IMR-90 (cell line): Measurements from ENCODE around the gene NGB. TPM values are rescaled to one million over a fixed set of nuclear protein-coding genes. Genes with fewer than 3 reads are reported as not detected.

Experiments
- ATAC-seq: fragments of 200-7000 bp; cut with Tn5 transposase; 2 replicates; pipeline ENCODE4 v1.9.1; 2020; ENCODE audit warnings: low read depth, mild to moderate bottlenecking, moderate library complexity
- BruUV-seq: library from RNA; stranded (reverse); fragments of 400-500 nt; replicated peaks from 2 replicates; lab custom pipeline; 2021; lab: Mats Ljungman, UMichigan
- CTCF ChIA-PET: fragments of 300-600 bp; formaldehyde crosslinking; extraction: SDS; loops from one replicate; lab custom pipeline; 2021; ENCODE audit warnings: antibody characterized with exemption; lab: Yijun Ruan, JAX
- POLR2A ChIA-PET: fragments of 300-600 bp; sonication (Branson Sonifier 250); formaldehyde crosslinking; loops from one replicate; lab custom pipeline; 2022; ENCODE audit warnings: antibody characterized with exemption; ENCODE audit not compliant: unreplicated experiment; lab: Charles Lee
- DNase-seq: peaks from one replicate; pipeline ENCODE4 v3.0.0; 2013
- H2AFZ ChIP-seq: replicated peaks from 2 replicates; pipeline ENCODE3; 2013; ENCODE audit warnings: low read length, mild to moderate bottlenecking; ENCODE audit not compliant: poor library complexity
- H2AK5ac ChIP-seq: 2 replicates; pipeline ENCODE4 v1.6.1; 2013; ENCODE audit warnings: low read depth, low read length, inconsistent platforms
- H2AK9ac ChIP-seq: replicated peaks from 2 replicates; pipeline ENCODE3; 2013; ENCODE audit warnings: mild to moderate bottlenecking, low read depth, low read length, moderate library complexity; ENCODE audit not compliant: poor library complexity
- H2BK120ac ChIP-seq: 2 replicates; pipeline ENCODE4 v1.6.1; 2013; ENCODE audit warnings: low read depth, low read length, inconsistent platforms
- H2BK15ac ChIP-seq: 3 replicates; pipeline ENCODE4 v1.6.1; 2013; ENCODE audit warnings: low read depth, low read length, inconsistent platforms
- H2BK20ac ChIP-seq: 2 replicates; pipeline ENCODE4 v1.6.1; 2013; ENCODE audit warnings: low read depth, mild to moderate bottlenecking, inconsistent platforms, low read length, moderate library complexity
- H2BK5ac ChIP-seq: 2 replicates; pipeline ENCODE4 v1.6.1; 2013; ENCODE audit warnings: mild to moderate bottlenecking, low read depth, low read length, inconsistent platforms; ENCODE audit not compliant: poor library complexity, severe bottlenecking
- H3K14ac ChIP-seq: replicated peaks from 2 replicates; pipeline ENCODE4 v1.6.1; 2013; ENCODE audit warnings: low read depth, low read length, inconsistent platforms
- H3K18ac ChIP-seq: 2 replicates; pipeline ENCODE4 v1.6.1; 2013; ENCODE audit warnings: low read depth, low read length, control low read depth
- H3K23ac ChIP-seq: 2 replicates; pipeline ENCODE4 v1.6.1; 2013; ENCODE audit warnings: low read depth, low read length, inconsistent platforms
- H3K27ac ChIP-seq: 2 replicates; pipeline ENCODE4 v1.5.1; 2013; ENCODE audit warnings: mild to moderate bottlenecking, control low read depth, low read length; ENCODE audit not compliant: insufficient read depth
- H3K27me3 ChIP-seq: 2 replicates; pipeline ENCODE4 v1.6.1; 2013; ENCODE audit warnings: low read length; ENCODE audit not compliant: control insufficient read depth, insufficient read depth
- H3K36me3 ChIP-seq: 2 replicates; pipeline ENCODE4 v1.6.1; 2013; ENCODE audit warnings: low read length, mixed read lengths; ENCODE audit not compliant: control insufficient read depth, insufficient read depth
- H3K4ac ChIP-seq: 2 replicates; pipeline ENCODE4 v1.6.1; 2013; ENCODE audit warnings: low read depth, low read length, inconsistent platforms
- H3K4me1 ChIP-seq: 2 replicates; pipeline ENCODE4 v1.6.1; 2013; ENCODE audit warnings: low read length, mixed read lengths; ENCODE audit not compliant: control insufficient read depth, insufficient read depth
- H3K4me2 ChIP-seq: 2 replicates; pipeline ENCODE4 v1.6.1; 2013; ENCODE audit warnings: low read depth, mild to moderate bottlenecking, control low read depth, low read length, moderate library complexity
- H3K4me3 ChIP-seq: 2 replicates; pipeline ENCODE4 v1.5.1; 2013; ENCODE audit warnings: low read depth, mild to moderate bottlenecking, control low read depth, low read length, moderate library complexity; ENCODE audit not compliant: insufficient read depth
- H3K56ac ChIP-seq: 2 replicates; pipeline ENCODE4 v1.6.1; 2013; ENCODE audit warnings: low read length, inconsistent platforms; ENCODE audit not compliant: insufficient read depth; ENCODE audit errors: extremely low read depth
- H3K79me1 ChIP-seq, 2 experiments: 2 replicates each; pipeline ENCODE4 v1.6.1; 2013; ENCODE audit warnings: low read length in 2 of 2, inconsistent platforms in 1 of 2, low read depth in 1 of 2
- H3K9ac ChIP-seq: 2 replicates; pipeline ENCODE4 v1.6.1; 2013; ENCODE audit warnings: low read depth, low read length, control low read depth
- H3K9me1 ChIP-seq: 2 replicates; pipeline ENCODE4 v1.6.1; 2013; ENCODE audit warnings: low read length, inconsistent platforms; ENCODE audit not compliant: insufficient read depth
- H3K9me3 ChIP-seq: 2 replicates; pipeline ENCODE4 v1.6.1; 2013; ENCODE audit warnings: low read length; ENCODE audit not compliant: control insufficient read depth, insufficient read depth
- H4K20me1 ChIP-seq: 2 replicates; pipeline ENCODE4 v1.6.1; 2013; ENCODE audit warnings: low read length, inconsistent platforms; ENCODE audit not compliant: insufficient read depth
- H4K5ac ChIP-seq: 2 replicates; pipeline ENCODE4 v1.6.1; 2013; ENCODE audit warnings: mild to moderate bottlenecking, low read depth, low read length, control low read depth
- H4K8ac ChIP-seq, 2 experiments: 2 replicates each; pipeline ENCODE4 v1.6.1; 2013; ENCODE audit warnings: low read depth in 2 of 2, low read length in 2 of 2, control low read depth in 1 of 2, inconsistent platforms in 1 of 2
- H4K91ac ChIP-seq: 2 replicates; pipeline ENCODE4 v1.6.1; 2013; ENCODE audit warnings: low read depth, low read length, inconsistent platforms; ENCODE audit not compliant: insufficient read depth
- BHLHE40 ChIP-seq: fragments of 150-350 bp; IDR thresholded peaks from 2 replicates; pipeline ENCODE4 v1.6.1; 2016; ENCODE audit warnings: mild to moderate bottlenecking, low read depth, low read length
- CEBPB ChIP-seq: IDR thresholded peaks from 2 replicates; pipeline ENCODE4 v1.6.1; 2012; ENCODE audit warnings: low read depth, low read length, improper control_type of control experiment
- CHD1 ChIP-seq: IDR thresholded peaks from 2 replicates; pipeline ENCODE4 v1.6.1; 2012; ENCODE audit warnings: low read depth, low read length, improper control_type of control experiment
- CTCF ChIP-seq: conservative IDR thresholded peaks from 2 replicates; pipeline ENCODE4 v1.5.1; 2012; ENCODE audit warnings: mild to moderate bottlenecking, low read depth, low read length, improper control_type of control experiment
- RCOR1 ChIP-seq: IDR thresholded peaks from 2 replicates; pipeline ENCODE4 v1.6.1; 2012; ENCODE audit warnings: mild to moderate bottlenecking, low read length, improper control_type of control experiment; ENCODE audit not compliant: insufficient replicate concordance
- WGBS, 2 experiments: methylation state at CpG; one replicate each; pipeline versions ENCODE4 v1.1.5 to v1.1.7; 2013; ENCODE audit warnings: missing lambda C conversion rate in 2 of 2; ENCODE audit not compliant: insufficient read length in 1 of 2; ENCODE audit errors: extremely low coverage in 2 of 2; 5-methylcytosine and 5-hydroxymethylcytosine counted together
- dilution Hi-C: fragments of 300-500 bp; cut with HindIII; formaldehyde crosslinking; loops from one replicate; pipeline ENCODE4 v1.14.3; 2018; ENCODE audit warnings: low sequenced_read_pairs; ENCODE audit not compliant: unreplicated experiment
- in situ Hi-C: fragments of 300-500 bp; cut with MboI; formaldehyde crosslinking; loops from 3 replicates; pipeline ENCODE4 v1.14.3; 2019; ENCODE audit warnings: low sequenced_read_pairs, inconsistent platforms, mixed read lengths
- intact Hi-C: fragments of 100-400 bp; cut with micrococcal nuclease; formaldehyde crosslinking; loops from 2 replicates; pipeline ENCODE4 v1.10.0; 2022
- polyA plus RNA-seq, 3 experiments: library from polyadenylated mRNA; depleted of rRNA; stranded (reverse); fragments of >200 nt; gene quantifications; 2 replicates each; pipeline ENCODE4 v1.2.3, GENCODE V29; 2012; ENCODE audit warnings: low replicate concordance in 1 of 3
- total RNA-seq: library from RNA; depleted of rRNA; stranded (reverse); fragments of >200 nt; gene quantifications from 2 replicates; pipeline ENCODE4 v1.2.3, GENCODE V29; 2012

NGB gene
- total and polyA plus RNA-seq, 2 of the 4 experiments (the other 2 are of a cell fraction), result not detected

DNA sequence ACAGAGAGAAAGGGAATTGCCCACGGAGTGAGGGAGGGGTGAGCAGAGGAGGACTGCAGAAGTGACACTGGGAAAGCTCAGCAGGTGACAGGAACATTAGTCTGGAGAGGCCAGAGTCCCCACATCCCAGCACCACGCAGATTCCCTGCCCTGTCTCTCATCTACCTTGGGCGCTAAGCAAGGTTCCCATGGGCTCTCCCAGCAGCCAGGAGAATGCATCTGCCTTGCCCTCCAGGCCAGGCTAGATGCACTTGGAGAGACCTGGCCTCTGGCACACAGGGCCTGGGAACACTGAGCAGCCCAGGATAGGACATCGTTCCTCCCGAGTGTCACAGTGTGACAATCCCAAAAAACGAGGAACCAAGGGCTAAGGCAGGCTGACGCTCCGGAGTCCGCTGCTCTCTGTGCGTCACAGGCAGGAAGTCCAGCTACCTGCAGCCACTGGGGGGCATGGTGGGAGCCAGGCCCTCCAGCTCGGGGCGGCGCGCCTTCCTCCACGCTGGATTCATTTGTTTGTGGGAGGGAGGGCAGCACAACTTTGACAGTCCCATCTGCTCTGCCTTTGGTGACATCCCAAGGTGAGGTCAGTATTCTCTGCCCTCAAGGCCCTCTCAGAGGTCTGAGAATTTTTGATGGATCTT is 5.4 kb upstream of the NGB start:
- CTCF ChIA-PET, result no interaction called here
- TF ChIP-seq CHD1 (no peak), CTCF (no peak), BHLHE40 (no peak), CEBPB (no peak), RCOR1 (no peak)

More for the DNA sequence above, 5.4 kb upstream of the NGB start:
- Histone ChIP-seq H2BK120ac (no peak overlapping the region), H3K36me3 (peaks cover 10% of the 10 kb centered on the region; the same call in 1 of the 2 replicates), H3K4me1 (no peaks in the 10 kb centered on the region), H4K91ac (no peak overlapping the region), H3K9me1 (no peaks in the 10 kb centered on the region), H3K4ac (no peak overlapping the region), H3K23ac (no peak overlapping the region), H2BK15ac (no peak overlapping the region), H3K4me2 (no peak overlapping the region), H4K8ac (no peak overlapping the region), H3K56ac (no peak overlapping the region), H3K14ac (no peak overlapping the region), H2BK20ac (no peak overlapping the region), H3K9me3 (no peaks in the 10 kb centered on the region), H3K27me3 (peaks cover 6% of the 10 kb centered on the region), H3K79me1 (no peaks in the 10 kb centered on the region), H3K9ac (no peak overlapping the region), H2BK5ac (no peak overlapping the region), H3K27ac (no peak overlapping the region), H2AK5ac (no peak overlapping the region), H3K18ac (no peak overlapping the region), H3K4me3 (no peak overlapping the region), H4K5ac (no peak overlapping the region), H2AK9ac (no peak overlapping the region), H2AFZ (no peak overlapping the region), H4K20me1 (no peaks in the 10 kb centered on the region)
- in situ Hi-C loops (no loop called here), dilution Hi-C loops (no loop called here), intact Hi-C loops (no loop called here)
- ATAC-seq (no peak), DNase-seq (no peak)
- POLR2A ChIA-PET, result no interaction called here
- no TSS peak for BruUV-seq
- 85% methylated on average over 2 of the region's 15 CpGs; no CpG with 5 or more reads in 1 of the 2 experiments for WGBS, 2 experiments
